CD4-positive, alpha-beta T cell (primary cell): ENCODE results near the gene DLL1. TPM values are rescaled to one million over a fixed set of nuclear protein-coding genes. Genes with fewer than 3 reads are reported as not detected.

ENCODE experiments used
- ATAC-seq: fragments of 200-7000 bp; cut with Tn5 transposase; one replicate; pipeline ENCODE4 v1.10.0; 2022; ENCODE audit warnings: mild to moderate bottlenecking; ENCODE audit not compliant: poor library complexity
- CTCF ChIA-PET: fragments of 350-600 bp; sonication (Branson Sonifier 250); formaldehyde crosslinking; loops from one replicate; lab custom pipeline; 2021; ENCODE audit warnings: antibody characterized with exemption, inconsistent platforms; lab: Charles Lee
- POLR2A ChIA-PET: fragments of 350-600 bp; sonication (Branson Sonifier 250); formaldehyde crosslinking; loops from one replicate; lab custom pipeline; 2021; ENCODE audit warnings: antibody characterized with exemption, inconsistent platforms; lab: Charles Lee
- DNase-seq, 14 experiments: peaks; one replicate each; pipeline ENCODE4 v3.0.0-alpha.2; 2013 to 2020; ENCODE audit warnings: mixed read lengths in 2 of 14
- H3K27ac ChIP-seq, 2 donors: one replicate each; pipeline versions ENCODE4 v1.5.1 to v1.7.0; 2013; ENCODE audit warnings: low read length in 2 of 2, low read depth in 1 of 2, mild to moderate bottlenecking in 1 of 2
- H3K27me3 ChIP-seq, 2 experiments: 1 replicate in 1 of 2; 2 replicates in 1 of 2; pipeline versions ENCODE4 v1.6.1 to v1.7.0; 2013; ENCODE audit warnings: low read length in 2 of 2, control low read depth in 1 of 2, mild to moderate bottlenecking in 1 of 2, moderate library complexity in 1 of 2; ENCODE audit not compliant: insufficient read depth in 2 of 2, control insufficient read depth in 1 of 2
- H3K36me3 ChIP-seq: one replicate; pipeline ENCODE4 v1.6.1; 2013; ENCODE audit warnings: low read length, control low read depth; ENCODE audit not compliant: insufficient read depth
- H3K4me1 ChIP-seq: one replicate; pipeline ENCODE4 v1.6.1; 2013; ENCODE audit warnings: low read length, control low read depth; ENCODE audit not compliant: insufficient read depth
- H3K4me3 ChIP-seq: one replicate; pipeline ENCODE4 v1.5.1; 2013; ENCODE audit warnings: mild to moderate bottlenecking, low read length, moderate library complexity
- H3K9me3 ChIP-seq, 2 experiments: 1 replicate in 1 of 2; 2 replicates in 1 of 2; pipeline versions ENCODE4 v1.6.1 to v1.7.0; 2013; ENCODE audit warnings: low read length in 2 of 2, mild to moderate bottlenecking in 2 of 2, control low read depth in 1 of 2, moderate library complexity in 1 of 2; ENCODE audit not compliant: control insufficient read depth in 1 of 2, insufficient read depth in 1 of 2
- H3K27ac Mint-ChIP-seq: one replicate; pipeline ENCODE4 v1.8.0; 2020; ENCODE audit warnings: mixed read lengths
- H3K27me3 Mint-ChIP-seq: one replicate; pipeline ENCODE4 v1.8.0; 2021; ENCODE audit warnings: mixed read lengths
- H3K36me3 Mint-ChIP-seq: one replicate; pipeline ENCODE4 v1.8.0; 2021; ENCODE audit warnings: low read depth, mixed read lengths
- H3K4me1 Mint-ChIP-seq: one replicate; pipeline ENCODE4 v1.8.0; 2021; ENCODE audit warnings: low read depth, mixed read lengths
- H3K4me3 Mint-ChIP-seq: one replicate; pipeline ENCODE4 v1.8.0; 2020; ENCODE audit warnings: mild to moderate bottlenecking, mixed read lengths
- H3K9me3 Mint-ChIP-seq: one replicate; pipeline ENCODE4 v1.8.0; 2020; ENCODE audit warnings: mixed read lengths
- intact Hi-C, 2 experiments: fragments of 100-400 bp; cut with DNase I in 1 of 2; cut with micrococcal nuclease in 1 of 2; formaldehyde crosslinking; loops; one replicate each; pipeline versions ENCODE4 v1.15.1 to v1.9.0; 2023 to 2025; cut with DNase I, micrococcal nuclease
- total RNA-seq, 174 experiments: library from RNA in 2 of 174; stranded (reverse) in 2 of 174; gene quantifications; one replicate each; pipeline ENCODE4 v1.2.3 and lab custom pipeline; 2021 to 2026
- TF ChIP-seq, protein P1 (sequence below): fragments of 200-600 bp; IDR thresholded peaks from one replicate; pipeline ENCODE4 v1.8.0; 2022; ENCODE audit warnings: antibody characterized with exemption, mild to moderate bottlenecking

DLL1 gene
- total RNA-seq, 2 experiments from 2014 or later = 7.1 to 7.2 TPM

- CTCF ChIA-PET = interaction anchor here (0.5 kb wide), 1 partner anchor 318 kb away, joined by 3 read pairs; no protein-coding TSS in a partner anchor
- ATAC-seq (no peak), DNase-seq (no peak)
- no peak overlapping the region for H3K27ac ChIP-seq
- H3K9me3 ChIP-seq = no peaks in the 10 kb centered on the region
- intact Hi-C loops = no loop called here
- Mint-ChIP-seq H3K4me1 (no peaks in the 10 kb centered on the region), H3K36me3 (no peaks in the 10 kb centered on the region), H3K27me3 (no peaks in the 10 kb centered on the region), H3K9me3 (no peaks in the 10 kb centered on the region), H3K27ac (no peak overlapping the region), H3K4me3 (no peak overlapping the region)
- peaks cover 0 to 2% of the 10 kb centered on the region in 2 experiments for H3K27me3 ChIP-seq
- TF ChIP-seq, protein P1, sequence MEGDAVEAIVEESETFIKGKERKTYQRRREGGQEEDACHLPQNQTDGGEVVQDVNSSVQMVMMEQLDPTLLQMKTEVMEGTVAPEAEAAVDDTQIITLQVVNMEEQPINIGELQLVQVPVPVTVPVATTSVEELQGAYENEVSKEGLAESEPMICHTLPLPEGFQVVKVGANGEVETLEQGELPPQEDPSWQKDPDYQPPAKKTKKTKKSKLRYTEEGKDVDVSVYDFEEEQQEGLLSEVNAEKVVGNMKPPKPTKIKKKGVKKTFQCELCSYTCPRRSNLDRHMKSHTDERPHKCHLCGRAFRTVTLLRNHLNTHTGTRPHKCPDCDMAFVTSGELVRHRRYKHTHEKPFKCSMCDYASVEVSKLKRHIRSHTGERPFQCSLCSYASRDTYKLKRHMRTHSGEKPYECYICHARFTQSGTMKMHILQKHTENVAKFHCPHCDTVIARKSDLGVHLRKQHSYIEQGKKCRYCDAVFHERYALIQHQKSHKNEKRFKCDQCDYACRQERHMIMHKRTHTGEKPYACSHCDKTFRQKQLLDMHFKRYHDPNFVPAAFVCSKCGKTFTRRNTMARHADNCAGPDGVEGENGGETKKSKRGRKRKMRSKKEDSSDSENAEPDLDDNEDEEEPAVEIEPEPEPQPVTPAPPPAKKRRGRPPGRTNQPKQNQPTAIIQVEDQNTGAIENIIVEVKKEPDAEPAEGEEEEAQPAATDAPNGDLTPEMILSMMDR = no peak
- H3K36me3 ChIP-seq = no peaks in the 10 kb centered on the region
- H3K4me3 ChIP-seq = no peak overlapping the region
- POLR2A ChIA-PET = no interaction called here
- H3K4me1 ChIP-seq = no peaks in the 10 kb centered on the region
These were observed 39.7 kb downstream of the DLL1 start for GRCh38 chr6:170250981-170251775.

- Histone ChIP-seq H3K4me1 (no peaks in the 10 kb centered on the region), H3K4me3 (no peak overlapping the region), H3K27ac (no peak overlapping the region), H3K27me3 (peaks cover 0 to 2% of the 10 kb centered on the region in 2 experiments), H3K9me3 (no peaks in the 10 kb centered on the region), H3K36me3 (no peaks in the 10 kb centered on the region)
- DNase-seq (no peak), ATAC-seq (no peak)
- ChIA-PET CTCF (no interaction called here), POLR2A (no interaction called here)
- Mint-ChIP-seq H3K36me3 (no peaks in the 10 kb centered on the region), H3K9me3 (no peaks in the 10 kb centered on the region), H3K27ac (no peak overlapping the region), H3K27me3 (no peaks in the 10 kb centered on the region), H3K4me3 (no peak overlapping the region), H3K4me1 (no peaks in the 10 kb centered on the region)
- intact Hi-C loops = no loop called here
- TF ChIP-seq, protein P1 = no peak
These were observed 40.4 kb downstream of the DLL1 start for GRCh38 chr6:170250455-170250854.

DNA sequence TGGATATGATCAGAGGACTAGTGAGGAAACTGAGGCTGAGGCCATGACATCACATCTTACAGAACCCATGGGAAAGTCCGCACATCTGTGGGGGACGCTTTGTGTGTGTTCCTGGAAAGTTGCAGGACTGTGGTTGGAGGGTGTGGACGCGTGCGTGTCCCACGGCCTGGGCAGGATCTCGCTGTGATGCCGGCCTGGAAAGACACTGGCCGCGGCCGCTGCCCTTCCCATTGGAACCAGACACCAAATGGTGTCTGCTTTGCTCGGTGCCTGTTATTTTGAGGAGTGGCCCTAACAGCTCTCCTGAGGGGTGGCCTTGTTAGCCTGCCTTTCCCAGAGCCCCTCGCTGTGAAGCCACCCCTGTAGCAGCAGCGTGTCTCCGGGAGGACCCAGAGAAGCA, 41.1 kb downstream of the DLL1 start:
- Mint-ChIP-seq H3K36me3 (no peaks in the 10 kb centered on the region), H3K27me3 (no peaks in the 10 kb centered on the region), H3K4me3 (no peak overlapping the region), H3K9me3 (no peaks in the 10 kb centered on the region), H3K4me1 (no peaks in the 10 kb centered on the region), H3K27ac (no peak overlapping the region)
- DNase-seq (no peak), ATAC-seq (no peak)
- Histone ChIP-seq H3K4me3 (no peak overlapping the region), H3K27me3 (peaks cover 0 to 2% of the 10 kb centered on the region in 2 experiments), H3K4me1 (no peaks in the 10 kb centered on the region), H3K27ac (no peak overlapping the region), H3K36me3 (no peaks in the 10 kb centered on the region), H3K9me3 (no peaks in the 10 kb centered on the region)
- CTCF ChIA-PET = no interaction called here
- intact Hi-C loops = no loop called here
- TF ChIP-seq, protein P1 = no peak
- POLR2A ChIA-PET = no interaction called here
